Measurements from ENCODE around the gene MAP3K1.
A peak's percentile ranks its signal among the peaks of the same experiment; 100 is the strongest.

Gene MAP3K1

DNA sequence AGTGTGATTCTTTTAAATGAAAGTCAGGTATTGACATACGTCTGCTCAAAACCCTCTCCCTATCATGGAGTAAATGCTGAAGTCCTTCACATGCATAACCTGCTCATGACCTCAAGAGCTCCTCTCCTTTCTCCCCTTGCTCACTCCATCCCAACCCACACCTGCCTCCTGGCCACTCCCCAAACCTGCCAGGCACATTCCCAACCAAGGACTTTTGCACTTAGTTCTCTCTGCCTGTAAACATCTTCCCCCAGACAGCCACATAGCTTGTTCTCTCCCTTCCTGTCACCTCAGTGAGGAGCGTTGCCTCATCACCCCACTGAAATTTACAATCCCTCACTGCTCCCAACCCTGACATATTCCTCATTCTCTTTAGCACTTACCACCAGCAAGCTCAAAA is 102.7 kb downstream of the MAP3K1 start:
- Histone ChIP-seq H3K9me3 (ENCODE audit: control insufficient read depth, low read length) (no peaks in the 10 kb centered on the region), H3K4me1 (ENCODE audit: control insufficient read depth, insufficient read depth, low read length) (no peaks in the 10 kb centered on the region)

GRCh38 chr5:56919942-56920662 is 104.8 kb downstream of the MAP3K1 start:
- H3K9ac ChIP-seq (ENCODE audit: low read length): no peak overlapping the region
- no peaks in the 10 kb centered on the region for H3K36me3 ChIP-seq (ENCODE audit: control insufficient read depth, insufficient read depth, low read length)
- no peaks in the 10 kb centered on the region for H3K4me1 ChIP-seq (ENCODE audit: control insufficient read depth, insufficient read depth, low read length)
- no peaks in the 10 kb centered on the region for H3K27me3 ChIP-seq (ENCODE audit: control insufficient read depth, insufficient read depth, low read length)
- no peak overlapping the region for H3K4me3 ChIP-seq (ENCODE audit: low read length)
- H3K9me3 ChIP-seq (ENCODE audit: control insufficient read depth, low read length): no peaks in the 10 kb centered on the region

More for the DNA sequence above, 102.7 kb downstream of the MAP3K1 start:
- Histone ChIP-seq H3K4me3 (ENCODE audit: low read length) (no peak overlapping the region), H3K27me3 (ENCODE audit: control insufficient read depth, insufficient read depth, low read length) (no peaks in the 10 kb centered on the region), H3K9ac (ENCODE audit: low read length) (no peak overlapping the region), H3K36me3 (ENCODE audit: control insufficient read depth, insufficient read depth, low read length) (no peaks in the 10 kb centered on the region)

DNA sequence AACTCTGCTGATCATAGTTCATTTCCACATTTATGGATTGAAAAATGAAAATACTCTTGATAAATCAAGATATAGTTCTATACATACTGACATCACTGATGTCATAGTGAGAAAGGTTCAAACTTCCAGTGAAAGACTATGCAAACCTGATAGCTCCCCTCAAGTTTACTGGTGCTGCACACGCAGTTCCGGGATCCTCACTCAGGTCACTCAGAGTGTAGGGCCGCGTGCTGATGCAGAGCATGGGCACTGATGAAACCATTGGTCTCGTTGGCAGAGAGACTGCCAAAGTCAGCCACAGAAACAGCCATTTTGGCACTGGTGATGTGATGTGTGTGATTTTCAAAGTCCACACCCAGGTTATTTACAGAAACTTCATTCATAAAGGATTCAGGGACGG is 107.6 kb downstream of the MAP3K1 start:
- Histone ChIP-seq H3K9me3 (ENCODE audit: control insufficient read depth, low read length) (no peaks in the 10 kb centered on the region), H3K4me1 (ENCODE audit: control insufficient read depth, insufficient read depth, low read length) (no peaks in the 10 kb centered on the region), H3K27me3 (ENCODE audit: control insufficient read depth, insufficient read depth, low read length) (no peaks in the 10 kb centered on the region), H3K36me3 (ENCODE audit: control insufficient read depth, insufficient read depth, low read length) (no peaks in the 10 kb centered on the region), H3K9ac (ENCODE audit: low read length) (no peak overlapping the region), H3K4me3 (ENCODE audit: low read length) (no peak overlapping the region)

DNA sequence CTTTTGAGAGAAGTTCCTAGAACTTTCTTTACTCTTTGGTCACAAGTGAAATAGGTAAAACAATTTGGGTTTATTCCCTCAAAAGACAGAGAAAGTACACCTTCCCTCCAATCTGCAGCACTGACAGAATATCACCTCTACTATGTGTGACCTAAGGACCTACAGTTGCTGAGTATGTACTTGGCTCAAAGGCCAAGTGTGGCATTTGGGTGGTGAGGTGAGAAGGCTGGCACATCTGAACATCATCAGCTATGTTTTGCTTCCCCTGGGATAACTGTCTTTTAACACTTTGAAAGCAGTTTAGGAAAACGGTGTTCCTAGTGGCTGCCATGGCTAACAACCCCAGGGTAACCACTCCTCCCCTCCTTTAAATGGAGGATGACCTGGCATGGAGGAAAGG is 119.0 kb downstream of the MAP3K1 start:
- Histone ChIP-seq H3K4me1 (ENCODE audit: control insufficient read depth, insufficient read depth, low read length) (no peaks in the 10 kb centered on the region), H3K4me3 (ENCODE audit: low read length) (no peak overlapping the region), H3K36me3 (ENCODE audit: control insufficient read depth, insufficient read depth, low read length) (no peaks in the 10 kb centered on the region), H3K27me3 (ENCODE audit: control insufficient read depth, insufficient read depth, low read length) (no peaks in the 10 kb centered on the region), H3K9me3 (ENCODE audit: control insufficient read depth, low read length) (no peaks in the 10 kb centered on the region), H3K9ac (ENCODE audit: low read length) (no peak overlapping the region)

DNA sequence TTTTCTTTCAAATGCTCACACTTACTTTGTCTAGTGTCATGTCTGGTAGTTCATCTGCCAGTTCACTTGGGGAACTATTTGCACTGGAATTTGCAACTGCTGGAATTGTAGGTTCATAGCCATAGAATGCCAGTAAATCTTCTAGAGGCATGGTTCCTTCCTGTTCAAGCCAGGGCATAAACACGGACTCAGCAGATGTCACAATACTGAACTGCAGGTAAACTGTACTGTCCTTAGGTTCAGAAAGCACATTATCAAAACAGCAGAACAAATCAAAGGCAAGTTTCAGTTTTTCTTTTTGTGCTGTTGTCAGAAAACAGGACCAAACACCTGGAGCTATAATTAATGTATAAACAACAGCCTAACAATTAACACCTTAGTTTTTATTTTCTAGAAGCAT is 123.5 kb downstream of the MAP3K1 start:
- Histone ChIP-seq H3K27me3 (ENCODE audit: control insufficient read depth, insufficient read depth, low read length) (no peaks in the 10 kb centered on the region), H3K4me3 (ENCODE audit: low read length) (no peak overlapping the region), H3K9ac (ENCODE audit: low read length) (no peak overlapping the region), H3K4me1 (ENCODE audit: control insufficient read depth, insufficient read depth, low read length) (peaks cover 4% of the 10 kb centered on the region), H3K36me3 (ENCODE audit: control insufficient read depth, insufficient read depth, low read length) (peaks cover 14% of the 10 kb centered on the region), H3K9me3 (ENCODE audit: control insufficient read depth, low read length) (no peaks in the 10 kb centered on the region)

DNA sequence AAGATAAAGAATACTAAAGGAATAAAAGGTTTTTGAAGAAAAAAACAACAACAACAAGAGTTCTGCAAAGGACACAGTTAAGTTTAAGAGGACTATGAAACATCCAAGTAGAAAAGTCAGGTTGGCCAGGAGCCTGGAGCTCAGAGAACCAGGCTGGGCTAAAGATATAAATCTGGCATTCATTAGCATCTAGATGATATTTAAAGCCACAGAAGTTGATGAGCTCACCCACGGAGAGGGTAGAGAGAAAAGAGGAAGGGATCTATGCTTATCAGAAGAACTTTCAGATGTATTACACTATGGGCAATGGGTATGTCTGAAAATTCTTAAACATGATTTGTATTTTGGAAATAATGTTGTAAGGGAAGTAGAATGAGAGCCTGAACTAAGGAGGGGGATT is 126.6 kb downstream of the MAP3K1 start:
- H3K4me3 ChIP-seq (ENCODE audit: low read length): no peak overlapping the region
- H3K9me3 ChIP-seq (ENCODE audit: control insufficient read depth, low read length): no peaks in the 10 kb centered on the region
- H3K4me1 ChIP-seq (ENCODE audit: control insufficient read depth, insufficient read depth, low read length): peaks cover 4% of the 10 kb centered on the region
- no peaks in the 10 kb centered on the region for H3K27me3 ChIP-seq (ENCODE audit: control insufficient read depth, insufficient read depth, low read length)
- H3K36me3 ChIP-seq (ENCODE audit: control insufficient read depth, insufficient read depth, low read length): peaks cover 14% of the 10 kb centered on the region
- H3K9ac ChIP-seq (ENCODE audit: low read length): peak overlapping the region; percentile 8
